BJ (cell line): ENCODE measurements around the gene GNGT2. TPM values are rescaled to one million over a fixed set of nuclear protein-coding genes. Genes with fewer than 3 reads are reported as not detected.

ENCODE experiments used
- CTCF ChIA-PET: fragments of 350-600 bp; formaldehyde crosslinking; extraction: SDS; loops from one replicate; lab custom pipeline; 2021; ENCODE audit warnings: antibody characterized with exemption, inconsistent platforms; lab: Yijun Ruan, JAX
- POLR2A ChIA-PET: fragments of 300-600 bp; sonication (Branson Sonifier 250); formaldehyde crosslinking; extraction: SDS; loops from one replicate; lab custom pipeline; 2021; ENCODE audit warnings: antibody characterized with exemption; lab: Charles Lee
- DNase-seq: peaks from one replicate; pipeline ENCODE4 v3.0.0-alpha.2; 2011; ENCODE audit warnings: low read depth
- H3K27me3 ChIP-seq: 2 replicates; pipeline ENCODE4 v1.6.0; 2011; ENCODE audit warnings: low read length; ENCODE audit not compliant: control insufficient read depth, insufficient read depth
- H3K36me3 ChIP-seq: 2 replicates; pipeline ENCODE4 v1.5.1; 2011; ENCODE audit warnings: low read length; ENCODE audit not compliant: control insufficient read depth, insufficient read depth
- H3K4me3 ChIP-seq: 2 replicates; pipeline ENCODE4 v1.5.1; 2011; ENCODE audit warnings: low read depth, mild to moderate bottlenecking, control low read depth, low read length
- CTCF ChIP-seq: IDR thresholded peaks from 2 replicates; pipeline ENCODE4 v1.5.1; 2011; ENCODE audit warnings: low read depth, mild to moderate bottlenecking, control low read depth, inconsistent platforms, low read length, moderate library complexity; ENCODE audit not compliant: insufficient read depth
- polyA plus RNA-seq: library from polyadenylated mRNA; depleted of rRNA; stranded (reverse); fragments of >200 nt; gene quantifications from 2 replicates; pipeline ENCODE4 v1.2.3, GENCODE V29; 2011

Gene GNGT2
- polyA plus RNA-seq, 1 experiment = 0.45 TPM

GRCh38 chr17:49209061-49209571 lies 1.3 kb downstream of the GNGT2 start:
- Histone ChIP-seq H3K36me3 (no peaks in the 10 kb centered on the region), H3K4me3 (no peak overlapping the region), H3K27me3 (no peaks in the 10 kb centered on the region)
- ChIA-PET POLR2A (no interaction called here), CTCF (interaction anchor here (1.2 to 3.2 kb wide), 4 partner anchors 14 to 29 kb away, joined by 3 to 18 read pairs (median 6); no protein-coding TSS in a partner anchor)
- no peak for DNase-seq
- TF ChIP-seq CTCF = no peak

GRCh38 chr17:49204516-49204915 lies 5.9 kb downstream of the GNGT2 start:
- TF ChIP-seq CTCF = no peak
- Histone ChIP-seq H3K27me3 (no peaks in the 10 kb centered on the region; the same call in 1 of the 2 replicates), H3K4me3 (no peak overlapping the region), H3K36me3 (no peaks in the 10 kb centered on the region)
- POLR2A ChIA-PET = no interaction called here
- CTCF ChIA-PET = interaction anchor here (0.5 to 2.4 kb wide), 3 partner anchors 12 to 600 kb away, joined by 3 to 11 read pairs (median 3); no protein-coding TSS in a partner anchor
- no peak for DNase-seq

- TF ChIP-seq CTCF = no peak
- no peak for DNase-seq
- ChIA-PET POLR2A (no interaction called here), CTCF (interaction anchor here (0.5 to 2.4 kb wide), 3 partner anchors 11 to 600 kb away, joined by 3 to 11 read pairs (median 3); no protein-coding TSS in a partner anchor)
- H3K4me3 ChIP-seq = no peak overlapping the region
- H3K27me3 ChIP-seq = no peaks in the 10 kb centered on the region; the same call in 1 of the 2 replicates
- H3K36me3 ChIP-seq = no peaks in the 10 kb centered on the region
Measured at GRCh38 chr17:49203796-49204195, 6.6 kb downstream of the GNGT2 start.

- H3K36me3 ChIP-seq = no peaks in the 10 kb centered on the region
- no peak overlapping the region for H3K4me3 ChIP-seq
- no peak for DNase-seq
- POLR2A ChIA-PET = no interaction called here
- TF ChIP-seq CTCF = no peak
- CTCF ChIA-PET = interaction anchor here (1.2 to 1.5 kb wide), 4 partner anchors 9 to 26 kb away, joined by 4 to 7 read pairs (median 5); no protein-coding TSS in a partner anchor
- no peaks in the 10 kb centered on the region; the same call in 1 of the 2 replicates for H3K27me3 ChIP-seq
Measured at GRCh38 chr17:49201481-49201927, 8.9 kb downstream of the GNGT2 start.

- POLR2A ChIA-PET = no interaction called here
- TF ChIP-seq CTCF = no peak
- Histone ChIP-seq H3K36me3 (no peaks in the 10 kb centered on the region), H3K27me3 (no peaks in the 10 kb centered on the region; the same call in 1 of the 2 replicates), H3K4me3 (no peak overlapping the region)
- no peak for DNase-seq
- CTCF ChIA-PET = interaction anchor here (1.2 to 2.4 kb wide), 6 partner anchors 9 to 27 kb away, joined by 4 to 7 read pairs (median 5); no protein-coding TSS in a partner anchor
Measured at GRCh38 chr17:49200423-49201083, 9.8 kb downstream of the GNGT2 start.
